ENCODE measurements around the gene NUP210.
"Not testable (repeated sequence)": the region's sequence is repeated elsewhere in the genome, so short reads cannot be mapped to it uniquely, and the experiment has no call there.

Gene NUP210

GRCh38 chr3:13429631-13430291 is 9.6 kb upstream of the NUP210 start:
- no peak for DNase-seq

GRCh38 chr3:13428678-13429077 is 8.6 kb upstream of the NUP210 start:
- DNase-seq = not testable (repeated sequence)

DNA sequence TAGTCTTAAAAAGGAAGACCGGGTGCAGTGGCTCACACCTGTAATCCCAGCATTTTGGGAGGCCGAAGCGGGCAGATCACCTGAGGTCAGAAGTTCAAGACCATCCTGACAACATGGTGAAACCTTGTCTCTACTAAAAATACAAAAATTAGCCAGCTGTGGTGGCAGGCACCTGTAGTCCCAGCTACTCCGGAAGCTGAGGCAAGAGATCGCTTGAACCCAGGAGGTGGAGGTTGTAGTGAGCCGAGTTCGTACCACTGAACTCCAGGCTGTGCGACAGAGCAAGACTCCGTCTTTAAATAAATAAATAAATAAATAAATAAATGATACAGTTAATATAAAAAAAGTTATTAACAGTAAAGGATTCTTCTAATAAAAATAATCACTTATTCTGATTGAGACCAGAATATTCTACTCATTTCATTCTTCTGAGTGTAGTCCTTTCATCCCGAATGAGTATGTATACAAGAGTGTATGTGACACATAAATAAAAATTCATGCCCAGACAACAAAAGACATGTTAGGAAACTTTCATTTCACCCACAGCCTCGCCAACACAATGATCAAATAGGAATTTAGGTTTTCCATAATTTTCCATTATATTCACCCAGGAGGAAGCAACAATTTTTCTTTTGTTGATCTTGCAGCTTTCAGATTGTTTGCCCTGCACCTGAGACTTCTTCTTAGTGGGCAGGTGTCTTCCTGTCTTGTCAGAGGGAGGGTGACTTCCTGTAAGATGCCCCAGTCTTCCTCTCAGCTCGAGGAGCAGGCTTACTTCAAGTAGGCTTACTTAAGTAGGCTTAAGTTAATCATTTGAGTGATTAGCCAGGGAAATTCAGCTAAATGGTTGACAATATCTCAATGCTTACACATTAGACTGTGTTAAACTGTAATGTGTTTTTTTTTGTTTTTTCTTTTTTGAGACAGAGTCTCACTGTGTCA is 7.8 kb upstream of the NUP210 start:
- DNase-seq = no peak

- DNase-seq = no peak
Observed at GRCh38 chr3:13426591-13426990, 6.5 kb upstream of the NUP210 start.

DNA sequence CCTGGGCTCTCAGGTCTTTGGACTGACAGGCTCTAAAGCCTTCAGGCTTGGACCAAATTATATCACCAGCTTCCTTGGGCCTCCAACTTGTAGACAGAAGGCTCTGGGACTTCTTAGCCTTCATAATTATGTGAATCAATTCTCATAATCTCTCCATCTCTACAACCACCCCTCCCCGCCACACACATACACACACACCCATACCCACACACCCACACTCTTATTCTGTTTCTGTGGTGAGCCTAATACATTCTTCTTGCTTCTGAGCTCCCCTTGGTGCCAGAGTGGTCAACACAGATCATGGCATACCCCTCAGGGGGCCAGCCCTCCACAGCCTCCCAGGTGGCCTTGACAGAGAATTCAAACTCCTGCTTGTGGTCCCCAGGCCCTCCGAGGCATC is 5.6 kb upstream of the NUP210 start:
- no peak for DNase-seq

- DNase-seq = no peak
Observed at GRCh38 chr3:13424865-13425617, 4.9 kb upstream of the NUP210 start.

GRCh38 chr3:13424141-13424844 is 4.2 kb upstream of the NUP210 start:
- DNase-seq = no peak

GRCh38 chr3:13420831-13421765 is 976 bp upstream of the NUP210 start:
- no peak for DNase-seq

DNA sequence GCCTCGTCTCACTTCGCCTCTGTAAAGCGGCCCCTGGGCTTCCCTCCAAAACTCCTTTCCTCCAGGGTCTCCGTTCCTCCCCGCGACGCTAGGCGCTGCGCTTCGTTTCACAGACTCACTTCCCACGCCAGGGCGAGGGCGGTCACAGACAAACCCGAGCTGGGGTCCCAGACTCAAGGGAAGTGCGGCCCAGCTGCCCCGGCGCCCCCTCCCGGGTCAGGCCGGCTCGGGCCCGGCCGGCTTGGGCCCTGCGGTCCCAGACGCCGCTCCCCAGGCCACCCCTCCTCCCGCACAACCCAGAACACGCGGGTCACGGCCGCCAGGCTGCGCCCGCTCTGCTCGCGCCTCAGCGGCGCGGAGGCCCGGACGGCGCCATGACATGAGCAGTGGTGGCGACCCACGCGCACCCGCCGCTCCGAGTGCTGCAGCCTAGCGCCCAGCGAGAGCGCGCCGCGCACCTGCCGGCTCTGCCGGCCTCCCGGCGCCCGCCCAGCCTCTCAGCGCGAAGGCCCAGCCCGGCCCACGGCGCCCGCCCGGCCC is 547 bp downstream of the NUP210 start:
- peak; percentile 10 to 64 for DNase-seq

DNA sequence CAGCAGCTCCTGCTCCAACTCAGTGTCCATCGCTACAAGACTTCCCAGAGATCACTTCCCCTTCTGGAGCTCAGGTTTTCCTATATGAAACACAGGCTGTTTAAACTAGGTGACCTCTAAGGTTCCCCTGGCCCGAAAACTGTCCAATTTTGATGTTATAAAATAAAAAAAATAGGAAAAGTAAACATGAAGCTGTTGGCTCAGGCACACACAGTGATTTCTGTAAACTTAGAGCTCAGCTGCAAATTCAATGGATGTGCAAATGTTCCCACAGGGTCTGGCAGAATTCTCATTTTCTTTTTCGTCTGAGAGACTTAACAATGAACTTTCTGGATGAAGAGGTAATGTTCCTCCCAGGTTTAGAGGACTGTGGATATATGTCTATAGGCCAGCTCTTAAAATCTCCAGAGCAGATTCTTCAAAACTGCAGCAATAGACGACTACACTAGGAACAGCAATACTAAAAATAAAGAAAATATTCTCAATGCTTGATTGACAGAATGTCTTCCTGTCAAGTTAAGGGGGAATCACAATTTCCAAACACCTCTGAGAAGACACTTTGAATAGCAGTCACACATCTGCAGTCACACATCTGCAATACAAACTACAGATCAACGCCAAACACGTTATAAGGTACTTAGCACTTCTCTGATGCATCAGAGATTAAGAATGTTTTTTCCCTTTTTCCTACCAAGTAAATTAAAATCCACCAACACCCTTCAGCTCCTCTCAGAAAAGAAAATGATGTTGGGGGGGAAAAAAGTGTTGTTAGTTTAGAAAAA is 2.8 kb downstream of the NUP210 start:
- no peak for DNase-seq

- no peak for DNase-seq
Observed at GRCh38 chr3:13415997-13416793, 3.9 kb downstream of the NUP210 start.

DNA sequence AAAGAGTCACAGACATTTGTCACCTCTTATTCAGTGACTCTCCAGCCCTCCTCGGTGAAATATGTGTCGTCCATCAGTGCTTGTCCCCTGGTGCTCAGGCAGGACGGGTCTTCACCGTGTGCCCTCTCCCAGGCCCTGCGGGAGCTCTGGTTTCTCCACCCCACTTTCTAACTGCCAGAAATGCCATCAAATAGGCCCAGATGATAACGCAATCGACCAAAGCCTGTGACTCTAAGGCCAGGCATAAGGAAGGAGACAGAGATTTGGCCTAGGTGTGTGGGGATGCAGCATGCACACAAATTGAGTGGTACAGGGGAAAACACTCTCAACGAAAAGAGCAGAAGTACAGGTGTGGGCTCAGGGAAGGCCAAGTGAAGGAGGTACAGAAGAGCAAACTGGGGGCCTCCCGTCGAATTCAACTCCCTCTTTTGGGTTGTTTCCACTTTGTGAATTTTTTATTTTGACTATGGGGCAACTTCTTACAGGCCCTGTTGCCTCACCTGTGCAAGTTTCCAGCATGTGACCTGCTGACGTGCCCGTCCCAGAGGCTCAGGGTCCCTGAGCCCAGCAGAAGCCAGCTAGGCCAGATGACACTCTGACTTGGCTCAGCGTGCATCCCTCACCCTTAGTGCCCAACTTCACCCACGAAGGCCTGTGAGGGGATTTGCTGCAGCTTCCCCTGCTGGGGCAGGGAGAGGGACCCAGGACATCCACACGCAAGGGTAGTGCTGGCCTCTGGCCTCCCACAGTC is 4.7 kb downstream of the NUP210 start:
- DNase-seq = no peak

DNA sequence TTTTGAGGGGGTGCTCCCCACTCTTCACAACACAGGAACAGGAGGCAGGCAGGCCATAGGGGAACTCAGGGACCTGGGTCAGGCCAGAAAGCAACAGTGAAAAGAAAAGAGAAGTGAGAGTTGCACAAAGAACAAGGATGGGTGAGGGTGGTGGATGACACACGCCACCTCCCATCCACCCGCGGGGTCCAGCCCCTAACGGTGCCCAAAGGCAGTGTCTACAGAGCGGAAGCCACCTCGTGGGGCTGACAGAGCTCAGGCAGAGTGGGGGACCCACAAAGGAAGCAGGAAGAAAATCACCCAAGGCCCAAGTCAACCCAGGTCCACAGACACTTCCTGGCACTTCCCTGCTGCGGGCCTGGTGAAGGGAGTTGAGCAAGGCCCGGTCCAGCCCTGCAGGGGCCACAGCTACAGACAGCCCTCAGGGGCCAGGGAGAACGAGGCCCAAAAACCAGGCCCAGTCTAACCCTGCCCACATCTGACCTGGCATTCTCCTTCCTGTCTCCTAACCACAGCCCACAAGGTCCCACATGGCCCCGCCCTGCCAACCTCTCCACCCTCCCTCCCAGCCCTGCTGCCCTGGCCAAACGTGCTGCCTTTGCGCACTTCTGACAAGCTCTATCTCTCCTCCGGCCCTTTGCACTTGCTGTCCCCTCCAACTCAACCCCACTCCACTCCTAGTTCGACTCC is 5.9 kb downstream of the NUP210 start:
- peak; percentile 58 to 95 for DNase-seq

DNA sequence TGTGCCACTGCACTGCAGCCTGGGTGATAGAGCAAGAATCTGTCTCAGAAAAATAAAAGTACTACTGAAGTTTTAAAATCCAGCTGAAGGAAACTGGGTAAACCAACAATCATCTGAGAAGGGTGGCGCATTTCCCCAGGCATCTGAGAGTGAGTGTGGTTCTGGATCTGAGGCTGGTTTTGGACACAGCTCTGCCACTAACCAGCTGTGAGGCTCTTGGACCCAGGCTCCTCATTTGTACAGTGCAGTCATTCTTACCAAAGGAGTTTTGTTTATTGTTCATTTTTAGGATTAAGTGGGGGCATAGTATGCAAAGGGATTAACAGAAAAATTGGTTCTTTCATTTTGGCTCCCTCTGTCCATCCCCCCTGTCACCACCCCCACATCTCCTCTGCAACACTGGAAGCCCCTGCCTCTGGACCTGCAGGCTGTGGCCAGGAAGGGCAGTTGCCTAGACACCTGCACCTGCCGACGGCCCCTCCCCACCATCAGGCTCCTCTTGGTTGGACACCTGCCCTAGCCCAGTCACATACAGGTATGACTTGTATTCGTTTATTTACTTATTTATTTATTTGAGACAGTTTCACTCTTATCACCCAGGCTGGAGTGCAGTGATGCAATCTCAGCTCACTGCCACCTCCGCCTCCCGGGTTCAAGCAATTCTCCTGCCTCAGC is 8.8 kb downstream of the NUP210 start:
- no peak for DNase-seq

DNA sequence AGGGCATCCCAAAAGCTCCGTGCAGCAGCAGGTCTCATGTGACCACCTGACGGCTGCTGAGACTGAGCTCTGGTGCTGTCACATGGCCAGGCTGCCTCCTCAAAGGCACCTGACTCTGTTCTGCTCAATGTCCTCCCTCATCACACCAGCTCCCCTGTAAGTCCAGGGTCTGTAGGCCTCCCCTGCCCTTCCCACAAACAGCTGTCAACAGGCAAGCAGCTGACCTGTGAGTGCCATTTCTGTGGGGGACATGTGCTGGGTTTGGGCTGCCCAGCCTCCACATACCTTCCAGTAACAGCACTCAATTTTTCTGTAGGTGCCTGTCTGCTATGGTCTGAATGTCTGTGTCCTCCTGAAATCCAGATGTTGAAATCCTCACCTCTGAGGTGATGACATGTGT is 11.2 kb downstream of the NUP210 start:
- DNase-seq = no peak

- DNase-seq = no peak
Observed at GRCh38 chr3:13407926-13408325, 12.2 kb downstream of the NUP210 start.

- no peak for DNase-seq
Observed at GRCh38 chr3:13407475-13407874, 12.6 kb downstream of the NUP210 start.

DNA sequence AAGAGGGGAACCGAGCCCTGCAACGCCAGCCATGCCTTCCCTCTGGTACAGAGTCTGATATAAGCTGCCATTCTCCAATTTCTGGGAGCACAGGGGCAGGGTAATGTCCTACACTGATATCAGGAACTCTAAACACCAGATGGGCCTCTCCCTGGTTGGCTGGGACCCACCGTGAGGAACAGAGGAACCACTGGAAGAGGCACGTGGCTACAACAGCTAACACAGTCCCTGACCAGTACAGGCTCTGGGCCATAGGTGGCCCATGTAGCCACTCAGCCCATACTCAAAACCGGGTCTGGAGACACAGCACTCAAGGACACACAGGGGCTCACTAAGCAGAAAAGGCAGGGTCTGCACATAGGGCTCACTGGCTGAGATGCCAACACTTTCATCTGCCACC is 13.9 kb downstream of the NUP210 start:
- DNase-seq = no peak
